SK-N-MC (cell line): Measurements from ENCODE around the gene PLA2G5.

Experiments
- DNase-seq: peaks from one replicate; pipeline ENCODE4 v3.0.0-alpha.2; 2011; ENCODE audit warnings: low read depth, low spot score
- H3K27ac ChIP-seq: fragments of 200-600 bp; sonication (generic); 2 replicates; pipeline ENCODE4 v1.5.1; 2016; ENCODE audit warnings: mixed run types
- H3K36me3 ChIP-seq: fragments of 200-600 bp; sonication (generic); 2 replicates; pipeline ENCODE4 v1.6.1; 2017; ENCODE audit warnings: antibody characterized with exemption, low read length, mixed read lengths; ENCODE audit not compliant: insufficient read depth
- H3K4me3 ChIP-seq: fragments of 200-600 bp; sonication (generic); 2 replicates; pipeline ENCODE4 v1.5.1; 2016
- H3K9ac ChIP-seq: fragments of 200-600 bp; sonication (generic); 2 replicates; pipeline ENCODE4 v1.8.0; 2017; ENCODE audit warnings: mixed run types, mixed read lengths; ENCODE audit not compliant: insufficient read length
- H3K9me3 ChIP-seq: fragments of 200-600 bp; sonication (generic); 2 replicates; pipeline ENCODE4 v1.6.1; 2017; ENCODE audit warnings: low read depth, mild to moderate bottlenecking, antibody characterized with exemption, low read length, moderate library complexity, mixed read lengths
- EZH2 ChIP-seq: fragments of 200-600 bp; sonication (generic); IDR thresholded peaks from one replicate; pipeline ENCODE4 v1.6.1; 2017; ENCODE audit warnings: antibody characterized with exemption
- FOXP2 ChIP-seq: optimal IDR thresholded peaks from 2 replicates; pipeline ENCODE3; 2011; ENCODE audit warnings: mild to moderate bottlenecking, moderate library complexity; ENCODE audit not compliant: insufficient read depth; ENCODE audit errors: extremely low read length, control extremely low read depth
- POLR2AphosphoS5 ChIP-seq: IDR thresholded peaks from 2 replicates; pipeline ENCODE4 v1.6.1; 2012; ENCODE audit warnings: mild to moderate bottlenecking, low read depth, low read length, borderline replicate concordance

The PLA2G5 gene

DNA sequence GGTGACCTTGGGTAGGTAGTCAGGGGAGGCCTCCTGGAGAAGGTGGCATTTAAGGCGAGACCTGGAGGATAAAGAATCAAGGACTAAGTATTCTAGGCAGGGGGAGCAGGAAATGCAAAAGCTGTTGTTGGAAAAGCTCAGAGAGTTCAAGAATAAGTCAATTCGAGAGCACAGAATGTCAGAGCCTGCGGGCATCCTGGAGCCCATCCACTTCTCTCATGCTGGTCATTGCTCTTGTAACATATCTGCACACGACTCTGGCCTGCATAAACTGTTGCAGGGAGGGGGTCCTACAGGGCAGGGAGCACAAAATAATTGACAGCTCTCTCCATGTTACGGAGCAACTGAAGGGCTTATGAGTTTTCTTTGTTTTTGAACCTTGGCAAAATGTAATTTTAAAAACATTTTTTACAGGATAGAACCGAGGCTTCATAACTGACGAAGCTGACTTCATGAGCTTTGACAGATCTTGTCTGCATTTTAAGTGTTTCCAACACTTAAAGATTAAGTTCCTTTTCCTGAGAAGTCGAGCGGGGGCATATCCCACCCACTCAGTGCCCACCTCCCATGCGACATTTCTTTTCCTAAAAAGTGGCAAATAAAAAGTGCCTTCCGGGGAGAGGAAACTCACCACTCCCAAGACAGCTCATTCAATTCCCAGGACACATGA, 4.2 kb downstream of the PLA2G5 start:
- Histone ChIP-seq H3K9me3 (no peaks in the 10 kb centered on the region), H3K9ac (no peak overlapping the region), H3K27ac (no peak overlapping the region), H3K4me3 (no peak overlapping the region), H3K36me3 (no peaks in the 10 kb centered on the region)
- TF ChIP-seq EZH2 (no peak), FOXP2 (no peak)
- DNase-seq: no peak

DNA sequence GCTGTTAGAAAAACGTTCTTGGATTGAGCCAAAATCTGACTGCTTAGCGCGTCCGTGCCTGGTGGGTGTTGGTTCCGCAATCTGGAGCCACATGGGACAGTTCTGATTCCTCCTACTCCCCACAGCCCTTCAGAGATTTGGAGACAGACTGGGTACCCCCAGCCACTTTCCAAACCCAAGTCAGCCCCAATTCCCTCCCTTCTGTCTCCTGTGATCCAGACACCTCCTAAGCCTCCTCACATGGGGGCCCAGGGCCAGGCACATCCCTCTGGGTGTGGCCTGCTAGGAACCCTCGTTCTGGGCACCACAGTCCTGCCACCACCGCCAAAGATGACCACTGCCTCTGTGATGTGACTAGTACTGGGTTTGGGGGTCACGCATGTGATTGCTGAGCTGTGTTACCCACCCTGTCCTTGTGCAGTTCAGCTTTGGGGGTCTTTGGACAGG, 4.8 kb downstream of the PLA2G5 start:
- H3K27ac ChIP-seq: no peak overlapping the region
- H3K4me3 ChIP-seq: no peak overlapping the region
- H3K9me3 ChIP-seq: no peaks in the 10 kb centered on the region
- no peak for DNase-seq
- H3K36me3 ChIP-seq: no peaks in the 10 kb centered on the region
- H3K9ac ChIP-seq: no peak overlapping the region
- TF ChIP-seq EZH2 (no peak), POLR2AphosphoS5 (no peak), FOXP2 (no peak)

DNA sequence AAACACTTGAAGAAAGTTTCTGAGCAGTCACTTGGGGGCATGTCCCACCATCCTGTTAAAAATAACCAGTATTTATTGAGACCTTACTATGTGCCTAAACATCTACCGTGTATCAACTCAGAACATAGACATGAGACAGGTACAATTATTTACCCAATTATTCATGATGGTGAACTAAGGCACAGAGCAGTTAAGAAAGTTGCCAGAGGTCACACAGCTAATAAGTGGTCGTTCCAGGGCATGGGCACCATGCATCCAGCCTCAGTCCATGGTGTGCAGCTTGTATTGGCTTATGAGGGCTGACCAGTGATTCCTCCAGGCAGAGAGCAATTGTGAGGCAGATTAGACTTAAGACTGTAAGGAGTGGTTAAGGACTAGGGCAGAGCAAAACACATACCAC, 5.4 kb downstream of the PLA2G5 start:
- Histone ChIP-seq H3K9me3 (no peaks in the 10 kb centered on the region), H3K27ac (no peak overlapping the region), H3K4me3 (no peak overlapping the region), H3K36me3 (no peaks in the 10 kb centered on the region), H3K9ac (no peak overlapping the region)
- DNase-seq: no peak
- TF ChIP-seq FOXP2 (no peak), EZH2 (no peak), POLR2AphosphoS5 (no peak)

DNA sequence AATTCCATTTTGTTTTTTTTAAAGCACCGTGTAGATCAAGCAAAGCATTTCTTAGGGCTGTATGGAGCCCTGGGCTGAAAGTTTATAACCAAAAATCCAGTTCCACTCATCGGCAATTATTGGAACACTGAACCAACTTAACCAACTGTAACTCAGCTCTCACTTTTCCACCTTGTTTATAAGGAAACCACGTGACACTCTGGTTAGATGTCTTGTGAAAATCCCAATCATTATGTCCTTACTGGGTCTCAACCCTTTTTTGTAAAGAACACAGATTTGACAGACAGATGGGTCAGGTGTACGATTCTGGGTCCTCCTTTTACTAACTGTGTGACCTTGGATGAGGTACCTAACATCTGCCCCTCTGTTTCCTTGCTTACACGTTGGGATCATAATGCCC, 6.2 kb downstream of the PLA2G5 start:
- no peak overlapping the region for H3K4me3 ChIP-seq
- DNase-seq: no peak
- H3K27ac ChIP-seq: no peak overlapping the region
- no peak overlapping the region for H3K9ac ChIP-seq
- H3K36me3 ChIP-seq: no peaks in the 10 kb centered on the region
- H3K9me3 ChIP-seq: no peaks in the 10 kb centered on the region
- no peak for TF ChIP-seq FOXP2
- TF ChIP-seq EZH2: no peak
- no peak for TF ChIP-seq POLR2AphosphoS5

DNA sequence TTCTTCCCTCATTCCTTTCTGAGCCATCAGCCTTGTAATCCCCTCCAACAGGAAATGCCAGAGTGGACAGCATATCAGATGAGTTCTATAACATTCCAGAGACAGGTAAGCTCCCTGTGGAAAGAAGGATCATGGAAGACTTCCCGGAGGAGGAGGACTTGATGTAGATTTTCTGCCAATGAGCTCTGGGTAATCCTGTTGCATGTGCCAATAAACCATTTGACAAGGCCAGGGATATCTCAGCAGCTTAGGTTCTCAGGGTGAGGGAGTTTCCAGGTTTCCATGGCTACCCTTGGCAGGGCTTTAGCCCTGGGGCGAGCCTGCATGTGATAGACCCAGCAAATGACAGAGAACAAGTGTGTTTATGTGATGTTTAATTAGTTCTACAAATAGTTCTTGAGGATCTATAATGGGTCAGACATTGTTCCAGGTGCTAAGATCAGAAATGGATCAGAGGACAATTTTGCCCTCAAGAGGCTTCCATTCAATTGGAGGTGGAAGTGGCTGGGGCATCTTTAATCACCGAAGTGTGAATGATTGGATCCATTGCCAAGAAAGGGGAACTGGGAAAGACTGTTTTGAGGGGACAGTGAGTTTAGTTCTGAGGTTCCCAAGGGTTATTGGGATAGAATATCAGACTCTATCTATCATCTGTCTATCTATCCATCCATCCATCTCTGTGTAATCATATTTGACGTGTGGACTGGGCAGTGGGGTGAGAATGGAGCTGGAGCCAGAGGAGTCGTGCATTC, 6.9 kb downstream of the PLA2G5 start:
- DNase-seq: no peak
- no peaks in the 10 kb centered on the region for H3K36me3 ChIP-seq
- no peak overlapping the region for H3K4me3 ChIP-seq
- TF ChIP-seq POLR2AphosphoS5 (no peak), EZH2 (no peak), FOXP2 (no peak)
- no peak overlapping the region for H3K9ac ChIP-seq
- H3K27ac ChIP-seq: no peak overlapping the region
- H3K9me3 ChIP-seq: no peaks in the 10 kb centered on the region

GRCh38 chr1:20078171-20078651, 8.2 kb downstream of the PLA2G5 start:
- Histone ChIP-seq H3K9ac (no peak overlapping the region), H3K27ac (no peak overlapping the region), H3K9me3 (no peaks in the 10 kb centered on the region), H3K4me3 (no peak overlapping the region), H3K36me3 (no peaks in the 10 kb centered on the region)
- TF ChIP-seq EZH2 (no peak), POLR2AphosphoS5 (no peak), FOXP2 (no peak)
- DNase-seq: no peak

- Histone ChIP-seq H3K9me3 (no peaks in the 10 kb centered on the region), H3K9ac (no peak overlapping the region), H3K36me3 (no peaks in the 10 kb centered on the region), H3K4me3 (no peak overlapping the region), H3K27ac (no peak overlapping the region)
- TF ChIP-seq POLR2AphosphoS5 (no peak), FOXP2 (no peak), EZH2 (no peak)
- DNase-seq: no peak
These were observed 8.7 kb downstream of the PLA2G5 start for GRCh38 chr1:20078711-20079110.

DNA sequence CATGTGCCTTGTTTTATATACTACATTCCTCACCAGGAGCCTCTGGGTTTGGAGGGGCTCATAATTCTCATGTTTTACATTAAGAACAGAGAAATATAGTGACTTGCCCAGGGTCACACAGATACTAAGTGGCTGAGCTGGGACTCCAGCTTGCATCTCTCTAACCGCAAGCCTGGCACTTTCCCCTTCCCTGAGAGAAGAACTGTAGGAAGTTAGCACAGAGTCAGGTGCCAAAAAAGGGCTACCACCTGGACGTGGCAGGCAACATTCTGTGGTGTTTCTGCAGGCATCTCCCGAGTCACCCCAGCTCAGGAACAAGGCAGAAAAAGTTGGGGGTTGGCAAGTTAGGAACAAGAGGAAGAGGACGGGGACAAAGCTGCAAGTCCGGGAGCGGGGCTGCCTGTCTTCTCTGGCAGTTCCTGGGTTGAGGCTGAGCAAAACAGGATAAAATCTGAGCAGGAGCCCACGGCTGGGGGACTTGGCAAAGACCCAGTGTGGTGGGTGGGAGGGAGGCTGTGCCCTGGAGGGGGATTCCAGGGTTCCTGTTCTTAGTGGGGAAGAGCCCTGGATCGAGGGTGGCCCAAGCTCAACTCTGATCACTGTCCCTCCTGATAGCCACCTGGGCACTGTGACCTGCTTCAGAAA, 9.8 kb downstream of the PLA2G5 start:
- Histone ChIP-seq H3K4me3 (no peak overlapping the region), H3K36me3 (no peaks in the 10 kb centered on the region), H3K27ac (no peak overlapping the region), H3K9ac (no peak overlapping the region), H3K9me3 (no peaks in the 10 kb centered on the region)
- no peak for TF ChIP-seq EZH2
- TF ChIP-seq POLR2AphosphoS5: no peak
- TF ChIP-seq FOXP2: no peak
- no peak for DNase-seq
